Measurements from ENCODE around the gene ANAPC10.
"Not testable (repeated sequence)": the region's sequence is repeated elsewhere in the genome, so short reads cannot be mapped to it uniquely, and the experiment has no call there.

ANAPC10 gene

GRCh38 chr4:145003675-145004074, 94.3 kb downstream of the ANAPC10 start:
- DNase-seq (ENCODE audit: low read depth in 3 of 3), result no peak

GRCh38 chr4:145001635-145002034, 96.4 kb downstream of the ANAPC10 start:
- DNase-seq (ENCODE audit: low read depth in 3 of 3), result no peak

DNA sequence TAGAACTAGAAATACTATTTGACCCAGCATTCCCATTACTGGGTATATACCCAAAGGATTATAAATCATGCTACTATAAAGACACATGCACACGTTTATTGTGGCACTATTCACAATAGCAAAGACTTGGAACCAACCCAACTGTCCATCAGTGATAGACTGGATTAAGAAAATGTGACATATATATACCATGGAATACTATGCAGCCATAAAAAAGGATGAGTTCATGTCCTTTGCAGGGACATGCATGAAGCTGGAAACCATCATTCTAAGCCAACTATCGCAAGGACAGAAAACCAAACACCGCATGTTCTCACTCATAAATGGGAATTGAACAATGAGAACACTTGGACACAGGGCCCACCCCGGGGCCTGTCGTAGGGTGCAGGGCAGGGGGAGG, 97.3 kb downstream of the ANAPC10 start:
- DNase-seq (ENCODE audit: low read depth in 3 of 3), result not testable (repeated sequence)

- DNase-seq (ENCODE audit: low read depth in 3 of 3), result no peak
Observed at GRCh38 chr4:144989306-144989705, 108.7 kb downstream of the ANAPC10 start.

GRCh38 chr4:144985531-144985930, 112.5 kb downstream of the ANAPC10 start:
- no peak for DNase-seq (ENCODE audit: low read depth in 3 of 3)

- DNase-seq (ENCODE audit: low read depth in 3 of 3), result no peak
Observed at GRCh38 chr4:144985014-144985413, 113.0 kb downstream of the ANAPC10 start.

DNA sequence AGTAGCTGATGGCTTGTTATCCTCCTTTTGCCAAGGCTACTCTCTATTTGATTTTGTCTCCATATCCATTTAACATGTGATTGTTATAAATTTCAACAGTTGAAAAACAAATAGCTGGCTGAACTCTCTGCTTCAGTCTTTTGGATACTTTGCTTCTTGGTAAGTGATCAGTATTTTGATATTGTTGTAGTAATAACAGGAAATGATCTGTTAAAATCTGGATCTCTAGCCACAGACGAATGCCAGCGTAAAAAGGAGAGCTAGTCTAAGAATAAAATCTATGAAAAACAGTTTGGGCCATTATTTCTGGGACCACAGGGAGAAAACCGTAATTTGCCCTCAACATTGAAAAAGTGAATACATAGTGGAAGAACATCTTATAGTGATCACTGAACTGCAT, 113.8 kb downstream of the ANAPC10 start:
- DNase-seq (ENCODE audit: low read depth in 3 of 3), result no peak

DNA sequence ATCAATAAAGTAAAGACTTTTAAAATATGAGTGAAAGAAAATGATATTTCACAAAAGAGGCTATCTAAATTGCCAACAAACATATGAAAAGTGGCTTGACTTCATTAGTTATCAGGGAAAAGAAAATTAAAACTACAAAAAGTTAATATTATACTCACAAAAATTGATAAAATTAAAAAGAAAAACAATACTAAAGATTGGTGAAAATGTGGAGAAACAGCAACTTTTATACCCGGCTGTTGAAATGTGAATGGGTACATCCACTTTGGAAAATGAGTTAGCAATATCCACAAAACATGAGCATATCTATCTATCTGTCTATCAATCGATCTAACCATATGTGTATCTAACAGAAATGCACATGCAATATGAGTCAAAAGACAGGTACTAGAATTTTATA, 122.3 kb downstream of the ANAPC10 start:
- no peak for DNase-seq (ENCODE audit: low read depth in 3 of 3)

GRCh38 chr4:144970597-144970996, 127.4 kb downstream of the ANAPC10 start:
- no peak for DNase-seq (ENCODE audit: low read depth in 3 of 3)

GRCh38 chr4:144969821-144970220, 128.2 kb downstream of the ANAPC10 start:
- no peak for DNase-seq (ENCODE audit: low read depth in 3 of 3)

- DNase-seq (ENCODE audit: low read depth in 3 of 3), result no peak
Observed at GRCh38 chr4:144968606-144969005, 129.4 kb downstream of the ANAPC10 start.

DNA sequence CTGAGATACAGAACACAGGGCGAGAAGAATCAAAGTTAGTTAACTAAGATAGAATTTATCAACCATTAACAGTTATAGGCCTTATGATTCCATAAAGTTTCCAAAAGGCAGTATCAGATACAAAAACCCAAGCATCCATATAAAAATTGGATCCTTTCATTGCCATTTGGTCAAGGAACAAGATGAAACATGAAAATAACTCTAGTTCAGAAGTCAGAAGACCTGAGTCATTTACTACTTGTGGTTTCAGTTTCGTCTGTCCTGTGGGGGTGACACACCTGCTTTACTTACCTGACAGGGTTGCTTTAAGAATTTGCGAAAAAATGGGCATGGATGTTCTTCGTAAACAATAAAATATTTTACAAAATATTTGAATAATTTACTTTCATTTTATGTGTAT, 130.8 kb downstream of the ANAPC10 start:
- DNase-seq (ENCODE audit: low read depth in 3 of 3), result no peak

DNA sequence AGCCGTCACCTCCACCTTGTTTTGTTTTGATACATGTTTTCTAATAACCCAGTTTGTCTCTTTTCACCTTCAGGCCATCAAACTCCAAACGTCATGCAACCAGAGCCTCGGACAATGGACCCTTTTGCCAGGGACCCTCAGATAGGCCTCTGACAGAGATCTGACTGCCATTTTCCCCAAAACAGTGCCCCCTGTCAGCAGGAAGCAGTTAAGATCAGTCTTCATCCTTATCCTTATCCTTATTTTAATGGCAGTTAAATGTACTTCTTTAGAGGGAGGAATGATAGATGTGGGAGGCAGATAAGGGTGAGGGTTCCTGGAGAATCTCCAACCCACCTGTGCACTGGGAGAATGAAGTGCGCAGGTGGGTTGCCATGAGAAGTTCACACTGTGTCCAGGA, 135.7 kb downstream of the ANAPC10 start:
- DNase-seq (ENCODE audit: low read depth in 3 of 3), result no peak

GRCh38 chr4:144955104-144955503, 142.9 kb downstream of the ANAPC10 start:
- DNase-seq (ENCODE audit: low read depth in 3 of 3), result no peak

DNA sequence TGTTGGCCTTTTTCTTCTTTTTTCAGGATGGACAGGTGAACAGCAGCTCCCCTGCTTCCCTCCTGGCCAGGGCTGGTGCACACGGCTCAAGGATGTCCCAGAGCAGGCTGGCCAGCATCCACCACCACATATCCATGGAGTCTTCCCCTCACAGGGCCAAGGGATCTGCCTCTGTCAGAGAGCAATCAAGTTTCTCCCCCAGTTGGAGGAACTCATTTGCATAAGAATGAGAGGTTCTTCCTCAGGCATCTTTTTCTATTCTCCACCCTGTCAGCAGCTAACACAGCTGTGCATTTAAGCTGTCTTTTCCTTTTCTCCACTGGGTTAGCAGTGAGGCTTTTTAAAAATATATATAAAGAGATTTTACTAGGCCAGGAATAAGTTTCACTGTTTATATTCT, 143.8 kb downstream of the ANAPC10 start:
- no peak for DNase-seq (ENCODE audit: low read depth in 3 of 3)

DNA sequence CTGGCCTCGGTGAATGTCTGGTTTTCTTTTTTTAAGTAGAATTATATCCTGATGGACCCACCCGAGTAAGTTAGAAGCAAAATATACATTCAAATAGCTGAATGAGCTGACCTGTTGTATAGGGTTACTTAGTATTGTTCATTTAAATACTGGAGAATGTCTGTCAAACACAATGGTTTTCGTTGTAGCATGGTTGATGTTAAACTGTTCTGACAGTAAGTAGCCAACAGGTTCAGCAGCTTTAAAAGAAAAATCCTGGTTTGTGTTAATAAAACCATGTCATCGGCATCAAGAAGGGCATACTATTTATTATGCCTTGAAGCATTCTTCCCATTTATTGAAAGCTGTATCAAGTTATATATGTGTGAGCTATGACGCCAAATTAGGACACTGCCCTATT, 149.6 kb downstream of the ANAPC10 start:
- no peak for DNase-seq (ENCODE audit: low read depth in 3 of 3)

GRCh38 chr4:144948009-144948408, 150.0 kb downstream of the ANAPC10 start:
- no peak for DNase-seq (ENCODE audit: low read depth in 3 of 3)

All from stimulated activated CD4-positive, alpha-beta T cell treated with anti-CD3 and anti-CD28 coated beads, TNF-alpha, amount 100 ng/mL, for 24 hours (primary cell).